GM12872 (cell line): ENCODE measurements around the gene ADK.

ENCODE experiments used
- TF ChIP-seq, protein P1 (sequence below): IDR thresholded peaks from 3 replicates; pipeline ENCODE4 v1.5.1; 2011; ENCODE audit warnings: low read depth, mild to moderate bottlenecking, low read length, moderate library complexity; ENCODE audit not compliant: insufficient read depth

ADK gene

DNA sequence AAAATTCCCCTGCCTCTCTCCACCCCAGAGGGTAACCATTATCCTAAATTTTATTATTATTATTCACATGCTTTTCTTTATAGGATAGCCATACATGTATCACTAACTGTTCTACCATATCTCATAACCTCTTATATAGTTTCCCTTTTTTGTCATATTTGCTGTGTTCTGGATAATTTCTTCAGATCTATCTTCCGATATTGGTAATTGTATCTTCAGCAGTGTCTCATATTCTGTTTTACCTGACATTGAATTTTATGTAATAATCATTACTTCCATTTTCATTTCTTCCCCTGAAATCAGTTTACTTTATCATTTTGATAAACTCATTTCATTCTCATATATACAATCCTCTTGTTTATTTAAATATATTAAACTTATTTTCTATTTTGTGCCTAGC, 273.5 kb downstream of the ADK start:
- TF ChIP-seq, protein P1, sequence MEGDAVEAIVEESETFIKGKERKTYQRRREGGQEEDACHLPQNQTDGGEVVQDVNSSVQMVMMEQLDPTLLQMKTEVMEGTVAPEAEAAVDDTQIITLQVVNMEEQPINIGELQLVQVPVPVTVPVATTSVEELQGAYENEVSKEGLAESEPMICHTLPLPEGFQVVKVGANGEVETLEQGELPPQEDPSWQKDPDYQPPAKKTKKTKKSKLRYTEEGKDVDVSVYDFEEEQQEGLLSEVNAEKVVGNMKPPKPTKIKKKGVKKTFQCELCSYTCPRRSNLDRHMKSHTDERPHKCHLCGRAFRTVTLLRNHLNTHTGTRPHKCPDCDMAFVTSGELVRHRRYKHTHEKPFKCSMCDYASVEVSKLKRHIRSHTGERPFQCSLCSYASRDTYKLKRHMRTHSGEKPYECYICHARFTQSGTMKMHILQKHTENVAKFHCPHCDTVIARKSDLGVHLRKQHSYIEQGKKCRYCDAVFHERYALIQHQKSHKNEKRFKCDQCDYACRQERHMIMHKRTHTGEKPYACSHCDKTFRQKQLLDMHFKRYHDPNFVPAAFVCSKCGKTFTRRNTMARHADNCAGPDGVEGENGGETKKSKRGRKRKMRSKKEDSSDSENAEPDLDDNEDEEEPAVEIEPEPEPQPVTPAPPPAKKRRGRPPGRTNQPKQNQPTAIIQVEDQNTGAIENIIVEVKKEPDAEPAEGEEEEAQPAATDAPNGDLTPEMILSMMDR: no peak

DNA sequence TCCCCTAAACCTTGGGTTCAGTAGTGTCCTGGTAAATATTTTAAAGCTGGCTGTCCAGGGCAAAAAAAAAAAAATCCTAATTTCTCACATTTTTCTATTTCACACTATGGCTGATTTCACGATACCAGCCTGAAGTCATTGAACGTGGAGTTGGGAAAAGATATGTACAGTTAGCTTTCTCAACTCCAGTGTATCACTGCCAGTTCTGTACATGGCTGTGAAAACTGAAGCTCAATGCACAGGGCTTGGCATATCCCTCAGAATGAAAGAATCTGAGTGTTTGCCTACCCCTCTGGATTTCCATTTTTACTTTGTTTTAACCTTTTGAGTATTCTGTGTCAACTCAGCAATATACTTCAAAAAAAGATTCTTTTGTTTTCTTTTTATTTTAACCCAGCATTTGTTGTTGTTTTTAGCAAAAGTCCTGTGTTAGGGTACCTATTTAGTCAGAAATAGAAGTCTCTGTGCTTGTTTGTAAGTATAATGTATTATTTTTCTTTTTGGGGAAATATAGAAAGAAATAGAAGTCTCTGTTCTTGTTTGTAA, 274.5 kb downstream of the ADK start:
- TF ChIP-seq, protein P1: no peak

DNA sequence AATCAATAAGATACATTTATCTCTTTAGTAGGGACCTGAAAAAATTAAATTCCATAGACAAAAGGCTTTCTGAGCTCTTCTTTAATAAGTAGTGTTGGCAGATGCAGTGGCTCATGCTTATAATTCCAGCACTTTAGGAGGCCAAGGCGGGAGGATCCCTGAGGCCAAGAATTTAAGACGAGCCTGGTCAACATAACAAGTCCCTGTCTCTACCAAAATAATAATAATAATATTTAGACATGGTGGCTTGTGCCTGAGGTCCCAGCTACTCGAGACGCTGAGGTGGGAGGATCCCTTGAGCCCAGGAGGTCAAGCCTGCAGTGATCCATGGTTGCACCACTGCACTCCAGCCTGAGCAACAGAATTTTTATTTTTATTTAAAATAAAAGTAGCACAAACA, 280.8 kb downstream of the ADK start:
- TF ChIP-seq, protein P1: no peak

DNA sequence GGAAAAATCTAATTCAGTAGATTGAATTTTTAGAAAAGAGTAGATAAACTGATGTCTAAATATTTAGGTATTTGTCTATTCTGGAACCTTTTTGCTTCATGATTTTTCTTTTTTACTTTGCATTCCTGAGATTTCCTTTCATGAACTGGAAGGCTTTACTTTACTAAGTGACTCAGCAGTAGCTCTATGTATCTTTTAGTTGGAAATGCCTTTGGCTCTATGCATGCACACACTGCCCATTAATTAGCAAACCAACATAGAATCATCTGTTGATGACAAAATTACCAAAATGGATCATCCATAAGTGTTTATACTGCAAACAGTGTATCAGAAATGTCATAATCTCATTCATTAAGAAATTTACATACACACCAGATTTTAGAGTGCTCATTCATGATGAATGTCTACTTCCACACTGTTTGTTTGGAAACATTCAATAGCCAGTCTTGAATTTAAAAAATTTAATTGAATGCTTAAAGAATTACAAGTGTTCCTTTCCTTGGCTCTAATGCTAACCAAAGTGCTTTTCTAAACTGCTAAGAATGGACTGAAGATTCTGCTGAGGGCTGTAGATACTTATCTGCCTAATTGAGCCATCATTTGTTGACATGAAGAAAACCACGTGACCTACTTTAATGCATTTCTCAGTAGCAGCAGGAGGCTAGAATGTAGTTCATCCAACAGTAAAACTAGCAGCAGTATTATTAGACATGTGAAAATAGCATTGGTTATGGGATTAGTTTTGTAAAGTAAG, 282.0 kb downstream of the ADK start:
- TF ChIP-seq, protein P1: no peak

DNA sequence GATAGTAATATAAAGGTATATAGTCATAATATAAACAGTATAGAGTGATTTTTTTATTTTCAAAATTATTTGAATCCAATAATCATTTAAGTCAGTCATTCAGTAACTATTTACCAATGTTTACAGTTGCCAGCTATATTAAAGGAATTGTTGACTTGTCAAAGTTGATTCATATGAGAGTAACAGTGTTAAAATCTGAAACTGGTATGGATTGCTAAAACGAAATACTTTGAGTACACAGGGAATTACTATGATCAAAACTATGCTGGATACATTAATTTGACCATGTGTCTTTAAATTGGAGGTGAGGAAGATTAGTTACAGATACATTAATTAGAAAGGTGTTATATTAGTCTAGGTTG, 282.6 kb downstream of the ADK start:
- TF ChIP-seq, protein P1: no peak

DNA sequence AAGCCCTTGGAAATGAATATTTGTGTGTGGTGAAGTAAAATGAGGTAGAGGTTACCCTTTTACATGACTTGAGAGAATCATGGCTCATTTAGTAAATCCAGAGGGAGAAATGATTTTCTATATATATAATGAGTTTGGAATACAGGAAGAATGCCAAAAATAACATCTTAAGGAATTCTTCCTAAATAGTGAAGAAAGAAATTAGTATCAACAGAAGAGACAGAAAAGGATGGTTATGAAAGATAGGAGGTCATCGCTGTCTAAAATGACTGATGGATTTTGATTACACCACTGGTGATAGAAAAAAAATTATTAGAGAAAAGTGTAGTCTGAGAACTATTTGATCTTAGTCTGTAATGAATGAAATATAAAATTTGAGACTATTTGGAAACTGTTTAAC, 283.0 kb downstream of the ADK start:
- TF ChIP-seq, protein P1: no peak

DNA sequence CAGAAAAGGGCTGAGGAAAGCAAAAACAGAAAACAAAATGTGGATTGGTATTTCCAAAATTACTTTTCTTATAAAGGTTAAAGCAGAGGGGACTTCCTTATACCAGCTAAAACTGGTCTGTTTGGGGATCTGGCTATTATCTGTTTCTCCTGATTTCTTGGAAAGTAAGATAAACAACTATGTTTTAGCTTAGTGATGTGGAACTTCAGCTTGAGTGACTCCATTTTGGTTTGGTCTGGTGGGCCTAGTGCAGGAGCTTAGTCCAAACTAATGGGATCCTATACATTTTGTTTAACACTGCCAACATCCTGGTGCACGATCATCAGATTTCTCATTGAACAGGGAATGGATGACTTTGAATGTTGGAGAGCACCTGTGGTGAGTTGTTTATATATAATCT, 283.5 kb downstream of the ADK start:
- TF ChIP-seq, protein P1: no peak
